IMR-90 (cell line): ENCODE measurements around the gene MRPL10. TPM values are rescaled to one million over a fixed set of nuclear protein-coding genes. Genes with fewer than 3 reads are reported as not detected.

Experiments used
- ATAC-seq: fragments of 200-7000 bp; cut with Tn5 transposase; 2 replicates; pipeline ENCODE4 v1.9.1; 2020; ENCODE audit warnings: low read depth, mild to moderate bottlenecking, moderate library complexity
- BruUV-seq: library from RNA; stranded (reverse); fragments of 400-500 nt; replicated peaks from 2 replicates; lab custom pipeline; 2021; lab: Mats Ljungman, UMichigan
- CTCF ChIA-PET: fragments of 300-600 bp; formaldehyde crosslinking; extraction: SDS; loops from one replicate; lab custom pipeline; 2021; ENCODE audit warnings: antibody characterized with exemption; lab: Yijun Ruan, JAX
- POLR2A ChIA-PET: fragments of 300-600 bp; sonication (Branson Sonifier 250); formaldehyde crosslinking; loops from one replicate; lab custom pipeline; 2022; ENCODE audit warnings: antibody characterized with exemption; ENCODE audit not compliant: unreplicated experiment; lab: Charles Lee
- DNase-seq: peaks from one replicate; pipeline ENCODE4 v3.0.0; 2013
- H2AFZ ChIP-seq: replicated peaks from 2 replicates; pipeline ENCODE3; 2013; ENCODE audit warnings: low read length, mild to moderate bottlenecking; ENCODE audit not compliant: poor library complexity
- H2AK5ac ChIP-seq: 2 replicates; pipeline ENCODE4 v1.6.1; 2013; ENCODE audit warnings: low read depth, low read length, inconsistent platforms
- H2AK9ac ChIP-seq: replicated peaks from 2 replicates; pipeline ENCODE3; 2013; ENCODE audit warnings: mild to moderate bottlenecking, low read depth, low read length, moderate library complexity; ENCODE audit not compliant: poor library complexity
- H2BK120ac ChIP-seq: 2 replicates; pipeline ENCODE4 v1.6.1; 2013; ENCODE audit warnings: low read depth, low read length, inconsistent platforms
- H2BK15ac ChIP-seq: 3 replicates; pipeline ENCODE4 v1.6.1; 2013; ENCODE audit warnings: low read depth, low read length, inconsistent platforms
- H2BK20ac ChIP-seq: 2 replicates; pipeline ENCODE4 v1.6.1; 2013; ENCODE audit warnings: low read depth, mild to moderate bottlenecking, inconsistent platforms, low read length, moderate library complexity
- H2BK5ac ChIP-seq: 2 replicates; pipeline ENCODE4 v1.6.1; 2013; ENCODE audit warnings: mild to moderate bottlenecking, low read depth, low read length, inconsistent platforms; ENCODE audit not compliant: poor library complexity, severe bottlenecking
- H3K14ac ChIP-seq: replicated peaks from 2 replicates; pipeline ENCODE4 v1.6.1; 2013; ENCODE audit warnings: low read depth, low read length, inconsistent platforms
- H3K18ac ChIP-seq: 2 replicates; pipeline ENCODE4 v1.6.1; 2013; ENCODE audit warnings: low read depth, low read length, control low read depth
- H3K23ac ChIP-seq: 2 replicates; pipeline ENCODE4 v1.6.1; 2013; ENCODE audit warnings: low read depth, low read length, inconsistent platforms
- H3K27ac ChIP-seq: 2 replicates; pipeline ENCODE4 v1.5.1; 2013; ENCODE audit warnings: mild to moderate bottlenecking, control low read depth, low read length; ENCODE audit not compliant: insufficient read depth
- H3K27me3 ChIP-seq: 2 replicates; pipeline ENCODE4 v1.6.1; 2013; ENCODE audit warnings: low read length; ENCODE audit not compliant: control insufficient read depth, insufficient read depth
- H3K36me3 ChIP-seq: 2 replicates; pipeline ENCODE4 v1.6.1; 2013; ENCODE audit warnings: low read length, mixed read lengths; ENCODE audit not compliant: control insufficient read depth, insufficient read depth
- H3K4ac ChIP-seq: 2 replicates; pipeline ENCODE4 v1.6.1; 2013; ENCODE audit warnings: low read depth, low read length, inconsistent platforms
- H3K4me1 ChIP-seq: 2 replicates; pipeline ENCODE4 v1.6.1; 2013; ENCODE audit warnings: low read length, mixed read lengths; ENCODE audit not compliant: control insufficient read depth, insufficient read depth
- H3K4me2 ChIP-seq: 2 replicates; pipeline ENCODE4 v1.6.1; 2013; ENCODE audit warnings: low read depth, mild to moderate bottlenecking, control low read depth, low read length, moderate library complexity
- H3K4me3 ChIP-seq: 2 replicates; pipeline ENCODE4 v1.5.1; 2013; ENCODE audit warnings: low read depth, mild to moderate bottlenecking, control low read depth, low read length, moderate library complexity; ENCODE audit not compliant: insufficient read depth
- H3K56ac ChIP-seq: 2 replicates; pipeline ENCODE4 v1.6.1; 2013; ENCODE audit warnings: low read length, inconsistent platforms; ENCODE audit not compliant: insufficient read depth; ENCODE audit errors: extremely low read depth
- H3K79me1 ChIP-seq, 2 experiments: 2 replicates each; pipeline ENCODE4 v1.6.1; 2013; ENCODE audit warnings: low read length in 2 of 2, inconsistent platforms in 1 of 2, low read depth in 1 of 2
- H3K9ac ChIP-seq: 2 replicates; pipeline ENCODE4 v1.6.1; 2013; ENCODE audit warnings: low read depth, low read length, control low read depth
- H3K9me1 ChIP-seq: 2 replicates; pipeline ENCODE4 v1.6.1; 2013; ENCODE audit warnings: low read length, inconsistent platforms; ENCODE audit not compliant: insufficient read depth
- H3K9me3 ChIP-seq: 2 replicates; pipeline ENCODE4 v1.6.1; 2013; ENCODE audit warnings: low read length; ENCODE audit not compliant: control insufficient read depth, insufficient read depth
- H4K20me1 ChIP-seq: 2 replicates; pipeline ENCODE4 v1.6.1; 2013; ENCODE audit warnings: low read length, inconsistent platforms; ENCODE audit not compliant: insufficient read depth
- H4K5ac ChIP-seq: 2 replicates; pipeline ENCODE4 v1.6.1; 2013; ENCODE audit warnings: mild to moderate bottlenecking, low read depth, low read length, control low read depth
- H4K8ac ChIP-seq, 2 experiments: 2 replicates each; pipeline ENCODE4 v1.6.1; 2013; ENCODE audit warnings: low read depth in 2 of 2, low read length in 2 of 2, control low read depth in 1 of 2, inconsistent platforms in 1 of 2
- H4K91ac ChIP-seq: 2 replicates; pipeline ENCODE4 v1.6.1; 2013; ENCODE audit warnings: low read depth, low read length, inconsistent platforms; ENCODE audit not compliant: insufficient read depth
- BHLHE40 ChIP-seq: fragments of 150-350 bp; IDR thresholded peaks from 2 replicates; pipeline ENCODE4 v1.6.1; 2016; ENCODE audit warnings: mild to moderate bottlenecking, low read depth, low read length
- MAZ ChIP-seq: IDR thresholded peaks from 2 replicates; pipeline ENCODE4 v1.6.1; 2012; ENCODE audit warnings: low read depth, mild to moderate bottlenecking, low read length, improper control_type of control experiment, moderate library complexity, borderline replicate concordance
- WGBS, 2 experiments: methylation state at CpG; one replicate each; pipeline versions ENCODE4 v1.1.5 to v1.1.7; 2013; ENCODE audit warnings: missing lambda C conversion rate in 2 of 2; ENCODE audit not compliant: insufficient read length in 1 of 2; ENCODE audit errors: extremely low coverage in 2 of 2; 5-methylcytosine and 5-hydroxymethylcytosine counted together
- dilution Hi-C: fragments of 300-500 bp; cut with HindIII; formaldehyde crosslinking; loops from one replicate; pipeline ENCODE4 v1.14.3; 2018; ENCODE audit warnings: low sequenced_read_pairs; ENCODE audit not compliant: unreplicated experiment
- in situ Hi-C: fragments of 300-500 bp; cut with MboI; formaldehyde crosslinking; loops from 3 replicates; pipeline ENCODE4 v1.14.3; 2019; ENCODE audit warnings: low sequenced_read_pairs, inconsistent platforms, mixed read lengths
- intact Hi-C: fragments of 100-400 bp; cut with micrococcal nuclease; formaldehyde crosslinking; loops from 2 replicates; pipeline ENCODE4 v1.10.0; 2022
- polyA plus RNA-seq, 3 experiments: library from polyadenylated mRNA; depleted of rRNA; stranded (reverse); fragments of >200 nt; gene quantifications; 2 replicates each; pipeline ENCODE4 v1.2.3, GENCODE V29; 2012; ENCODE audit warnings: low replicate concordance in 1 of 3
- total RNA-seq: library from RNA; depleted of rRNA; stranded (reverse); fragments of >200 nt; gene quantifications from 2 replicates; pipeline ENCODE4 v1.2.3, GENCODE V29; 2012

The MRPL10 gene
- total and polyA plus RNA-seq, 2 of the 4 experiments (the other 2 are of a cell fraction) = 32.3 to 61.8 TPM

- ATAC-seq = no peak
- H3K23ac ChIP-seq = no peak overlapping the region
These were observed 53.1 kb downstream of the MRPL10 start for GRCh38 chr17:47778184-47778635.

More at GRCh38 chr17:47778184-47778635, 53.1 kb downstream of the MRPL10 start:
- H2AFZ ChIP-seq = no peak overlapping the region
- H3K4me2 ChIP-seq = no peak overlapping the region
- H3K9ac ChIP-seq = no peak overlapping the region
- no peak overlapping the region for H2BK5ac ChIP-seq
- no peak overlapping the region for H3K4ac ChIP-seq
- DNase-seq = no peak
- H4K8ac ChIP-seq = no peak overlapping the region
- ChIA-PET POLR2A (no interaction called here), CTCF (no interaction called here)
- no peaks in the 10 kb centered on the region for H3K9me3 ChIP-seq
- no peak overlapping the region for H3K14ac ChIP-seq
- no peaks in the 10 kb centered on the region for H3K4me1 ChIP-seq
- H3K27ac ChIP-seq = no peak overlapping the region
- H3K36me3 ChIP-seq = no peaks in the 10 kb centered on the region
- no peaks in the 10 kb centered on the region for H3K9me1 ChIP-seq
- peaks cover 63% of the 10 kb centered on the region for H3K27me3 ChIP-seq
- TF ChIP-seq MAZ (no peak), BHLHE40 (no peak)
- H2AK5ac ChIP-seq = no peak overlapping the region
- H3K4me3 ChIP-seq = no peak overlapping the region
- H3K18ac ChIP-seq = no peak overlapping the region
- H2AK9ac ChIP-seq = no peak overlapping the region
- H2BK20ac ChIP-seq = no peak overlapping the region
- no peak overlapping the region for H4K91ac ChIP-seq
- intact Hi-C loops (loop anchor here (5.0 to 10.0 kb wide), 2 partner anchors 53 to 109 kb away; no protein-coding TSS in a partner anchor), dilution Hi-C loops (no loop called here), in situ Hi-C loops (no loop called here)
- H3K56ac ChIP-seq = no peak overlapping the region
- no peak overlapping the region for H2BK120ac ChIP-seq
- no peaks in the 10 kb centered on the region for H3K79me1 ChIP-seq
- BruUV-seq = no TSS peak
- peaks cover 3% of the 10 kb centered on the region; the same call in 1 of the 2 replicates for H4K20me1 ChIP-seq
- 11% methylated on average over 35 of the region's 45 CpGs; no CpG with 5 or more reads in 1 of the 2 experiments for WGBS, 2 experiments
- no peak overlapping the region for H2BK15ac ChIP-seq
- no peak overlapping the region for H4K5ac ChIP-seq
